ENCODE results near the gene ABCB11.

Gene ABCB11

GRCh38 chr2:169012191-169012792, 18.8 kb downstream of the ABCB11 start:
- POLR2A ChIA-PET: interaction anchor here (1.3 kb wide), 1 partner anchor 15 kb away, joined by 3 read pairs; no protein-coding TSS in a partner anchor
- CTCF ChIA-PET: interaction anchor here (0.6 to 0.7 kb wide), 2 partner anchors 83 to 85 kb away, joined by 6 to 7 read pairs; no protein-coding TSS in a partner anchor

GRCh38 chr2:169011698-169012097, 19.4 kb downstream of the ABCB11 start:
- CTCF ChIA-PET: no interaction called here
- POLR2A ChIA-PET: interaction anchor here (1.3 kb wide), 1 partner anchor 14 kb away, joined by 3 read pairs; no protein-coding TSS in a partner anchor
- TF ChIP-seq TARDBP (IDR thresholded peaks at IDR 0.05) (no peak), ZNF384 (IDR thresholded peaks at IDR 0.05) (no peak), SUZ12 (IDR thresholded peaks at IDR 0.05) (no peak), ELF4 (IDR thresholded peaks at IDR 0.05) (no peak), ARNT (IDR thresholded peaks at IDR 0.05) (no peak), BHLHE40 (IDR thresholded peaks at IDR 0.05; ENCODE audit: borderline replicate concordance) (no peak), L3MBTL2 (conservative IDR thresholded peaks at IDR 0.05) (no peak)
- no peak for DNase-seq (ENCODE audit: extremely low spot score)

More at GRCh38 chr2:169012191-169012792, 18.8 kb downstream of the ABCB11 start:
- DNase-seq (ENCODE audit: extremely low spot score): peak; percentile 46
- TF ChIP-seq PKNOX1 (IDR thresholded peaks at IDR 0.05): 0 out of 2 replicates have a peak, but pooled peaks have one; percentile 11

- ChIA-PET CTCF (no interaction called here), POLR2A (interaction anchor here (1.3 kb wide), 1 partner anchor 13 kb away, joined by 3 read pairs; no protein-coding TSS in a partner anchor)
- no peak for TF ChIP-seq ELF4 (IDR thresholded peaks at IDR 0.05)
- no peak for TF ChIP-seq FOXM1 (IDR thresholded peaks at IDR 0.05; ENCODE audit: borderline replicate concordance)
- no peak for TF ChIP-seq BHLHE40 (IDR thresholded peaks at IDR 0.05; ENCODE audit: borderline replicate concordance)
- no peak for TF ChIP-seq FOXA1 (IDR thresholded peaks at IDR 0.05)
- TF ChIP-seq HDGF (IDR thresholded peaks at IDR 0.05; ENCODE audit: borderline replicate concordance): no peak
These were observed 20.3 kb downstream of the ABCB11 start for GRCh38 chr2:169010633-169011460.

GRCh38 chr2:169009865-169010579, 21.1 kb downstream of the ABCB11 start:
- POLR2A ChIA-PET: no interaction called here
- no peak for DNase-seq (ENCODE audit: extremely low spot score)
- TF ChIP-seq ARNT (IDR thresholded peaks at IDR 0.05) (no peak), FOXM1 (IDR thresholded peaks at IDR 0.05; ENCODE audit: borderline replicate concordance) (no peak), BHLHE40 (IDR thresholded peaks at IDR 0.05; ENCODE audit: borderline replicate concordance) (no peak), SP1 (IDR thresholded peaks at IDR 0.05) (no peak), PKNOX1 (IDR thresholded peaks at IDR 0.05) (no peak), ZNF384 (IDR thresholded peaks at IDR 0.05) (no peak), CTBP1 (IDR thresholded peaks at IDR 0.05; ENCODE audit: borderline replicate concordance) (no peak), NFRKB (IDR thresholded peaks at IDR 0.05) (no peak)
- CTCF ChIA-PET: no interaction called here

More at GRCh38 chr2:169010633-169011460, 20.3 kb downstream of the ABCB11 start:
- DNase-seq (ENCODE audit: extremely low spot score): no peak

GRCh38 chr2:169007941-169008340, 23.2 kb downstream of the ABCB11 start:
- no peak for DNase-seq (ENCODE audit: extremely low spot score)
- POLR2A ChIA-PET: no interaction called here
- CTCF ChIA-PET: no interaction called here
- TF ChIP-seq TARDBP (IDR thresholded peaks at IDR 0.05) (no peak), FOXA1 (IDR thresholded peaks at IDR 0.05) (no peak), ELF4 (IDR thresholded peaks at IDR 0.05) (no peak), SP1 (IDR thresholded peaks at IDR 0.05) (no peak), PKNOX1 (IDR thresholded peaks at IDR 0.05) (no peak), FOXM1 (IDR thresholded peaks at IDR 0.05; ENCODE audit: borderline replicate concordance) (no peak), NFRKB (IDR thresholded peaks at IDR 0.05) (no peak), FOXK2 (IDR thresholded peaks at IDR 0.05) (no peak), CTBP1 (IDR thresholded peaks at IDR 0.05; ENCODE audit: borderline replicate concordance) (no peak), HDGF (IDR thresholded peaks at IDR 0.05; ENCODE audit: borderline replicate concordance) (no peak), ZNF384 (IDR thresholded peaks at IDR 0.05) (no peak), L3MBTL2 (conservative IDR thresholded peaks at IDR 0.05) (no peak), LEF1 (IDR thresholded peaks at IDR 0.05; ENCODE audit: borderline replicate concordance) (no peak), ARNT (IDR thresholded peaks at IDR 0.05) (no peak), SUZ12 (IDR thresholded peaks at IDR 0.05) (no peak), BHLHE40 (IDR thresholded peaks at IDR 0.05; ENCODE audit: borderline replicate concordance) (no peak)

- ChIA-PET POLR2A (no interaction called here), CTCF (no interaction called here)
- DNase-seq (ENCODE audit: extremely low spot score): no peak
- no peak for TF ChIP-seq LEF1 (IDR thresholded peaks at IDR 0.05; ENCODE audit: borderline replicate concordance)
- no peak for TF ChIP-seq CTBP1 (IDR thresholded peaks at IDR 0.05; ENCODE audit: borderline replicate concordance)
- no peak for TF ChIP-seq BHLHE40 (IDR thresholded peaks at IDR 0.05; ENCODE audit: borderline replicate concordance)
- TF ChIP-seq ZNF384 (IDR thresholded peaks at IDR 0.05): no peak
- no peak for TF ChIP-seq NFRKB (IDR thresholded peaks at IDR 0.05)
- no peak for TF ChIP-seq ELF4 (IDR thresholded peaks at IDR 0.05)
- TF ChIP-seq SUZ12 (IDR thresholded peaks at IDR 0.05): no peak
- no peak for TF ChIP-seq SP1 (IDR thresholded peaks at IDR 0.05)
- no peak for TF ChIP-seq FOXA1 (IDR thresholded peaks at IDR 0.05)
- TF ChIP-seq ARNT (IDR thresholded peaks at IDR 0.05): no peak
- TF ChIP-seq FOXK2 (IDR thresholded peaks at IDR 0.05): no peak
- TF ChIP-seq TARDBP (IDR thresholded peaks at IDR 0.05): no peak
- no peak for TF ChIP-seq PKNOX1 (IDR thresholded peaks at IDR 0.05)
- TF ChIP-seq HDGF (IDR thresholded peaks at IDR 0.05; ENCODE audit: borderline replicate concordance): no peak
- TF ChIP-seq FOXM1 (IDR thresholded peaks at IDR 0.05; ENCODE audit: borderline replicate concordance): no peak
- TF ChIP-seq L3MBTL2 (conservative IDR thresholded peaks at IDR 0.05): no peak
These were observed 23.8 kb downstream of the ABCB11 start for GRCh38 chr2:169007356-169007755.

Data from HEK293T (cell line).